Erythroblast (primary cell): ENCODE measurements around the gene USP22.

Experiments
- GATA1 ChIP-seq: IDR thresholded peaks from 2 replicates; pipeline ENCODE4 v1.6.1; 2011; ENCODE audit warnings: low read depth, mild to moderate bottlenecking, control low read depth, low read length, moderate library complexity
- POLR2A ChIP-seq: IDR thresholded peaks from 2 replicates; pipeline ENCODE4 v1.6.1; 2011; ENCODE audit warnings: mild to moderate bottlenecking, low read length

GRCh38 chr17:20988896-20989295 is 53.9 kb downstream of the USP22 start:
- TF ChIP-seq POLR2A (no peak), GATA1 (no peak)
